ENCODE data around the gene TMEM203.

The TMEM203 gene

DNA sequence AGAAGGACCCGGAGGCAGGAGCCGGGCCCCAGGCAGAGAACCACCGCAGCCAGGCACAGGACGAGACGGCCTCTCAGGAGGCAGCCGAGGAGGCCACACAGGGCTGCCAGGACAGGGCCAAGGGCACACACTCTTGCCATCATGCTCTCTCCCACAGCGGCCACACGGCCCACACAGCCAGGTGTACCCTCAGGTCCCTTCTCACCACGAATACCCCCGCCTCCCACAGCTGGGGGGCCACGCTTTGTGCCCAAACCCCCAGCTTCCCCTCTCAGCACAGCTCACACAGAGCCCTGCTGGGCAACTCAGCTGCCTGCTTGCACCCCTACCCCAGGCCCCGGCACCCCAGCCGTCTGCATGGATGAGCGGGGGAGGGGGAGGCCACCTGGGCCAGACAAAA is 11.7 kb downstream of the TMEM203 start:
- no peak for DNase-seq

DNA sequence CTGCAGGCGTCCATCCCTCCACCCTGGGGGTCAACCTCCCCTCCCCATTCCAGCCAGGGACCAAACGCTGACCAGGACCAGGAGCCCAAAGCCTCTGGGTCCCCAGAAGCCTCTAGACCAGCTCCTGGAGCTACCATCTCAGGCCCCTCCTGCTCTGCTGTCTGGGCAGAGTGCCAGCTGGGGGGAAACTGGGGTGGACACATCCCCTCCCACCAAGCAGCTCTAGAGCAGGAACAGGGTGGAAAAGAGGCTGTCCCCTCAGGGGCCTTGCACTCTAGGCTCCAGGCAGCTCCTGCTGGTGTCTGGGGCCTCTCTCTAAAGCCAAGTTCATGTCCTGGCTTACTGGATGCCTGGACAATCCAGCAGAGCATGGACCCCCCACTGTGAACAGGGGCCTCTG is 12.6 kb downstream of the TMEM203 start:
- DNase-seq, result no peak

DNA sequence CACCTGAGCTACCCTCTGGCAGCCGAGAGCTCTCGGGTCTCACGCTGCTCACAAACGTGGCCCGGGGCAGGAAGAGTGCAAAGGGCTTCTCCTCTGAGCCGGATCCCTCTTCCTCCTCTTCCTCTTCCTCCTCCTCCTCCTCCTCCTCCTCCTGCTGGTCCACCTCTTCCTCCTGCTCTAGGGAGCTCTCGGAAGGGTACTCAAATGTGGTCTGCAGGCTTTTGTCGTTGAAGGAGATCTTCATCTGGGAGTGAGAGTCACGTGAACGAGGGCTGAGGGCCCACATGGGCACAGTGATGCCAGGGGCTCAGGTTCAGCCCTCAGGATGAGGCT is 13.0 kb downstream of the TMEM203 start:
- no peak for DNase-seq

DNA sequence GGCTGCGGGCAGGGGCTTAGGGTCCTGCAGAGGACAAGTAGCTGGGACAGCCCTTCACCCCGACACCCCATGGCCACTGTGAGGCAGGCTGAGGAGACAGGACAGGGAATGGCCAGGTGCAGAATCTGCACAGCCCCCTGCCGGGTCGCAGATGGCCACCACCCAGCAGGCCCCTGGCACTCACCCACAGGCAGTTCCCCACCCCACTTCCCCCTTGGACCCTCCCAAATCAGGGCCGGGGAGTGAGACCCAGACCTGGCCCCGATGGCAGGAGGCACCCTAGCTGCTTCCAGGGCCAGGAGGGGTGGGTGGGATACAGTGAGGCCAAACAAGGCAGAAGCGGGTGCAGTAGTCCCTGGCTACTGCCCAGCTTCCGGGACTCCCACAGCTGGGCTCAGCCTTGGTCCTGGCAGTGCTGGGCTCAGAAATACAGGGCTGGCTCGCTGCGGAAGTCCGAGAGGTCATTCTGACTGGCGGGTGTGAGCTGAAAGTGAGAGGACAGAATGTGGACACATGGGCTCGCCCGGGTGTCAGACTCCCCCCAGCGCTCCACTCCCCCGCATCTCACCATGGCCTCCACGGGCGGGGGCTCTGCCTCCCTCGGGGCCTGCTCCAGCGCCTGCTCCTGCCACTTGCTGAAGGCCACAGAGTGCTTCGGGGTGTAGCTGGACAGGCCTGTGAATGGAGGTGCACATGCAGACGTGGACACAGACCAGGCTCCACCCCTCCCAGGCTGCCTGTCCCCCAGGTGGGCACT is 13.6 kb downstream of the TMEM203 start:
- DNase-seq, result no peak

DNA sequence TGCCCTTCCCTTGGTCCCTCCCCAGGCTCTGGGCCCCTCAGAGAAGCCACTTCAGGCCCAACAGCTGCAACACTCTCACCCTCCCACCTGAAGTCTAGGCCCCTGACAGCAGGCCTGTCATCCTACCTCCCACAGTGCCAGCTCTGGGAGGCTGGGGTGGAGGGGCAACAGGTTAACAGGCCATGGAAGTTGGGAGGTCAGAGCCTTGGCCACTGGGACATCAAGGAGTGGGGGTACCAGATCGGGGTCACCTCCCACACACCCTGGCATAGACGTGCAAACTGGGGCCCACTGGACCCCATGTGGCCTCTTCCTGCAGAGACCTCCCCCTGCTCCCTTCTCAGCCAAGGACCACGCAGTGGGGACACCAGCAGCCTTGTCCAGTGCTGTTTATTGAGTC is 14.2 kb downstream of the TMEM203 start:
- DNase-seq, result no peak

DNA sequence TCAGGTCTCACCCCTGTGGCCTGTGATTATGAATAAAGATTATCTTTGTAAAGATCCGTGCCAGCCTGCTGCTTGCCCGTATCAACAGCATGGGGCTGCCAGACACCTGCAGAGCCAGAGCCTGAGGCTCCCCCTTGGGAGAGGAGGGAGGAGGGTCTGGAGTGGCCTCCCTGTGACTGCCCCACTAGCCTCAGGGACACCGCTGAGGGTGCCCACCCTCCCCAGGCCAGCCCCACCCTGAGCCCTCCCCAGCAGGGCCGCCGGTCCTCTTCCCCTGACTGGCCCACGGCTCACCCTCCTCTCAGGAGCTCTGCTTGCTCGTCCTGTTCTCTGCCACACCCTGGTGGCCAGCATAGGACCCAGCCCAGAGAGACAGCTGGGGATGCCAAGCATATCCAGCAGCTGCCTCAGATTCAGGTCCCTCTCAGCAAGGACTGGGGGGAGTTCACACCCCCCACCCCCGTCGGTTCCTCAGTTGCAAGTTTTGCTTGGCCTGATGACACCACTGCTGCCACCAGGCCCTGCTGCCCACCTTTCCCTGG is 15.1 kb downstream of the TMEM203 start:
- no peak for DNase-seq

DNA sequence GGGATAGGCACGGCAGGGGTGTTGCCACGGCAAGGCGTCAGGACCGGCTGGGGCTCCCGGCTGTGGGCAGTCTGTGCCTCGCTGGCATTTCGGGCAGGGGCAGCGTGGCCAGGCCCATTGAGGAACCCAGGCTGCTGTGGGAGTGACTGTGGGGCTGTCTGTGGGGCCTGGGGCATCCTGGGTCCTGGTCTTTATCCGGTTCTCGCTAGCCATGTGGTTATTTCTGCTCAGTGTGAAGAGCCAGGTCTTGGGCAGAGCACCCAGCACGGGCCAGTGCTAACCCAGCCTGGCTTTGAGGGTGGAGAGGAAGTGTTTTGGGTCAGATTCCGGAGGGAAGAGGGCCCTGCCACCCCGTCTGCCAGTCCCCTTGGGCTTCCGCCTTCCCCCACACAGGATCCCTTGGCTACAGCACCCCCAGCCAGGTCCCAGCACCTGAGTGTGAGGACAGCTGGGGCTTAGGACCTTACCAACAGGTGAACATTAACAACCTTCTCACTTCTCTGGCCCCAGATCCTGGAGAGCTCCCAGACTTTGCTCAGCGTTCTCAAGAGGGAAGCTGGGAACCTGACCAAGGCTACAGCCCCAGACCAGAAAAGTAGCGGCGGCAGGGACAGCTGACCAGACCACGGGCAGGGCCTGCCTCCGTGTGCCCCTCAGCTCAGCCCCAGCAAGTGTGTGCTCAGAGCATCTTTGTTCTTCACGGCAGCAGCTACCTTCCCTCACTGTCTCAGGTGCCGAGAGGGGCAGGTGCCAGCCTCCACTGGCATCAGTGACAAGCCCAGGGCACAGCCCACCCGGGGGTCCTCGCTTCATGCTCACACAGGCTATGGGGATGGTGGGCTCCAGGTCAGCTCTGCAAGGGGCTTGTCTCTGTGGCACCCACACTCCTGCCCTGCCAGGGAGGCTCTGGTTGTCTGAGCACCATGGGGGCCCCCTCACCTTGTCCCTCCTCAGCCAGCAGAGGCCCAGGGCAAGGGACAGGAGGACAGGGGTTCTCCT is 15.9 kb downstream of the TMEM203 start:
- DNase-seq, result no peak

DNA sequence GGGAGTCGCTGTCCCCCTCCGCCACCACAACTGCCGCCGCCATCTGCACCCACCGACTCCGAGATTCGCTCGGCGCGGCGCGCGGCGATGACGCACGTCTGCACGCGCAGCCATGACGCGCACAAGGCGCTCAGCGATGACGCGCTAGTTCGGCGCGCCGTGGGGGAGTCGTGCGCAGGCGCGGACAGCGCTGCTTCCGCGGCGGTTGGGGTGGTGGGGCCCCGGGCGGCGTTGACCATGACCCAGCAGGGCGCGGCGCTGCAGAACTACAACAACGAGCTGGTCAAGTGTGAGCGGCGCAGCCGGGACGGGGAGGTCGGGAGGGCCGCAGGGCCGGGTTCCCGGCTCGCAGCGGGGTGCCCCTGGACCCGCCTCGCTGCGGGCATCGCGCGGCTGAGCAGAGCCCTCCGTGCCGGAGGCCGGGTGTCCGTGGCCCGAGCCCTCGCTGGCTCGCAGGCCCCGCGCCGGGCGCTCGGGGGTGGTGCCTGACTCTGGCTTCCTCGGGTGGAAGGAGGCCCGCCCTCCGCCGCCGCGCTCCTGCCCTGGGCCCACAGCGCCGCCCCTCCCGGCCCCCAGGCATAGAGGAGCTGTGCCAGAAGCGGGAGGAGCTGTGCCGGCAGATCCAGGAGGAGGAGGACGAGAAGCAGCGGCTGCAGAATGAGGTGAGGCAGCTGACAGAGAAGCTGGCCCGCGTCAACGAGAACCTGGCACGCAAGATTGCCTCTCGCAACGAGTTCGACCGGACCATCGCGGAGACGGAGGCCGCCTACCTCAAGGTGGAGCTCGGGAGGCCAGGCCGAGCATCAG is 16.8 kb downstream of the TMEM203 start, which contains the start of the genes ANAPC2 and SSNA1:
Gene ANAPC2, minus strand, starts transcription at position 71 of the 807 bp plus-strand sequence. Its CDS starts 28 bp downstream, at position 43.
Gene SSNA1, plus strand, starts transcription at position 187 of the 807 bp plus-strand sequence. Its CDS starts 51 bp downstream, at position 238.
- DNase-seq, result peak; percentile 93

DNA sequence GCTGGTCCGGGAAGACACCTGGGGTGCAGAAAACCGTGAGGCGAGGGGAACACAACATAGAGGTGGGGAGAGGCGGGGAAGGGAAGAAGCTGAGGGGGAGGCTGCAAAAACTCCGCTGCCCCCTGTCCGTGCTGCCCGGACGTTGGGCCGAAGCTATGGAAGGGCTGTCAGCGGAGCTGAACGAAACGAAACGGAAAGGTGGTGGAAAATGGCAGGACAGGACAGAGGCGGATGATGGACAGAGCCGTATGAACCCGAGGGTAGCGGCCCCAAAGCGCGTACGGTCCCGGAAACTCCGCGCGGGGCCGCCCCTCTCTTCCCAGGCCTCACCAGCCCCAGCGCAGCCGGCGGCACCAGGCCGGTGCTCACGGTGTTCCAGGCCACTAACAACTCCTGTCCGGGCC is 17.4 kb downstream of the TMEM203 start:
- no peak for DNase-seq

DNA sequence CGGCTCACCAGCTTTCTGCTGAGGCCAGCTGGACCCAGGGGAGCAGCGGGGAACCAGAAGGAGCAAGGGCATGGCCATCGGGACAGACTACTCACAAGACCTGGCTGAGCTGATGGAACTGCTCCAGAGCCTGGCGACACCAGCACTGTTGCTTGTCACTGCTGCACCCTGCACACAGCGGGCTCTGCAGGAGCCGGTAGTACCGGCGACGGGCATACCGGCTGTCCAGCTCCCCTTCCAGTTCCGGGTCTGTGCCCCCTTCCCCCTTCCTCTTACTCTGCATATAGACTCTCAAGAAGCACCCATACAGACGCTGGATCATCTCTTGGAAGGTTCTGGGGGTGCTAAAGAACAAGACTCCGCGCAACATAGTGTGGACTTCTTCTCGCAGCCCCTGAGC is 18.1 kb downstream of the TMEM203 start:
- no peak for DNase-seq

DNA sequence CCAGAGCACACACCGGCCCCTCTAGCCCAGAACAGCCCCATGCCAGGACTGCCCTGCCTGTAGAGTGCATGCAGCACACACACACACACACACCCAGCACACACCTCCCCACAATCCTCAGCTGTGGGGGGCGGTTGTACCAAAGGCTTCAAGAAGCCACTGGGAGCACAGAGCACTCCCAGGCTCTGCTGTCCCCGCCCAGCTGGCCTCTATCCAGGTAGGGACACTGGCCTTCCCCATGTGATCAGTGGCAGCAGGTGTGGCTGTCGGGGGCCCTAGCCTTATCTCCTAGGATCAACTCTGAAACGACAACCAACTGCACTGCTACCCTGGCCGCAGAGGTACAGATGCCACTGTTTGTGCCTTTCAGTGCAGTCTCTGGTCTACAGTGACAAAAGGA is 19.1 kb downstream of the TMEM203 start:
- no peak for DNase-seq

DNA sequence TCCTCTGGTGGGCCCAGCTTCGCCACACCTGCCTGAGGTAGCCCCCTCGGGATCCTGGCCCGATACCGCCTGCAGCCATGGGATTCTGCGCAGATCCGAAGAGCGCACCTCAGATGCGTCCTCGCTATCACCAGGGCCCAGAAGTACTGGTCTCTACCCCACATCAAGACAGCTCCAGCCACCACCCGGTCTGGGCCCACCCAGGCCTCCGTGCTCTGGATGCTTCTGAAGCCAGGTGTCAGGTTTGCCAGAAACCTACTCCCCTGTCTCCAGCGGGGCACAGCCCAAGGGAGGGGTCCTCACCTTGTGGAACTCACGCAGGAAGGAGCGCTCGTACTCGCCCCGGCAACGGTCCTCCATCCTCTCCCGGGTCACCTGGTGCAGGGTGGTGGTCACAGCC is 19.5 kb downstream of the TMEM203 start:
- no peak for DNase-seq

DNA sequence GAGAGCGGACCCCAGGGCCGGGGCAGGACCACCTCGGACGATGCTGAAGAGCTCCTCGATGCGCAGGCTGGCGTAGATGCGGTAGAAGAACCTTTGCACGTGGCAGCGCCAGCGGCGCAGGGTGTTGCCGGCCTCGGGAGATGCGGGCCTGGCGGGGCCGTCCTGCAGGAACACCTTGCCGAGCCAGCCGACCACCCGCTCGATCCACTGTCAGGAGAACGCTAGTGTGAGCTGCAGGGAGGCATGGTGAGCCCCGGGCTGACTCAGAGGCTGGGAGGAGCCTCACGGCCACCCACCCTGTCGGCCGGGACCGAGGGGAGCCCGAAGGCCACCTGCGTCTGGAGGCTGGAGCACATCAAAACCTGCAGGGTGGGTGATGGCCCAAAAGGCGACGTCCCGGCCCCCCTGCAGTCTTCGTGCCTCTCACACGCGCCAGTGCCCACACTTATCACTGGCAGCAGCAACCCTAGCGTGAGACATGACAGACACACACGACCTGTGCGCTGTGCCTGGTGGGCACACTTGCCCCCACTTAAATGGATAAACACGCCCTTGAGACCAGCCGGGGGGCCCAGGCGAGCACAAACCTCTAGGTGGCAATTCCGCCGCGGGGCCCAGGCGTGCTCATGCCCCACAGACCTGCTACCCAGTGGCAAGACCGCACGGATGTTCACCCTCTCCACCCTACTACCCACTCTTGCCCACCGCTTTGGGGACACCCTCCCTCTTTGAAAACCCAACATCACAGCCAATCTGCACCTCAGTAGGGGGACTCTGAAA is 20.4 kb downstream of the TMEM203 start:
- no peak for DNase-seq

DNA sequence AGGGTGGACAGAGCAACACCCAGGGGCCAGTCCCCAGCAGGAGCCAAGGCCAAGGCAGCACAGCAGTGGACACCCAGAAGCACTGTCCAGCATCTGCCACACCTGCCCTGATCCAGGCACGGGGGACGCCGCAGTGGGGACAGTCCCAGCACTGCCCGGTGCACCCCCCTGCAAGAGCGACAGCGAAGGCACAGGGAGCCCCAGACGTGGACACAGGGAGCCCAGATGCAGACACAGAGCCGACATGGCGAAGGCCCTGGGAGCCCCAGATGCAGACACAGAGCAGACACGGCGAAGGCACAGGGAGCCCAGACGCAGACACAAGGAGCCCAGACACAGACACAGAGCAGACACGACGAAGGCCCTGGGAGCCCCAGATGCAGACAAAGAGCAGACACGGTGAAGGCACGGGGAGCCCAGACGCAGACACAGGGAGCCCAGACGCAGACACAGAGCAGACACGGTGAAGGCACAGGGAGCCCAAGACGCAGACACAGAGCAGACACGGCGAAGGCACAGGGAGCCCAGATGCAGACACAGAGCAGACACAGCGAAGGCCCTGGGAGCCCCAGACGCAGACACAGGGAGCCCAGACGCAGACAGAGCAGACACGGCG is 21.4 kb downstream of the TMEM203 start:
- DNase-seq, result no peak

DNA sequence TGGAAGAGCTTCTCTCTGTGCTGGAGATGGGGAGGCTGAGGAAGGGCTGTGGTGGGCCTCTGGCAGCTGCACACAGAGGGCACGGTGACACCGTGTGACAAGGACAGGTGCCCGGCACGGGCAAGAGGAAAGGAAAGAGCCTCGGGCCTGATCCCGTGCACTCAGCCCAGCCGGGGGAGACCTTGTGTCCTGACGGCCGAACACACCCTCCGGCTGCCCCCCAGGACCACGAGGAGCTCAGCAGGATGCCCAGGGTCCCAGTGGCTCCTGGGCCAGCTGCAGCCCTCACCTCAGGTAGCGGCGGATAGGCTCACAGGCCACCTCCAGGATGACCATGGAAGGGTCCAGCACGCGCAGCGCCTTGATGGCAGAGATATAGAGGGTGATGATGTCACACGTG is 22.6 kb downstream of the TMEM203 start:
- DNase-seq, result no peak

DNA sequence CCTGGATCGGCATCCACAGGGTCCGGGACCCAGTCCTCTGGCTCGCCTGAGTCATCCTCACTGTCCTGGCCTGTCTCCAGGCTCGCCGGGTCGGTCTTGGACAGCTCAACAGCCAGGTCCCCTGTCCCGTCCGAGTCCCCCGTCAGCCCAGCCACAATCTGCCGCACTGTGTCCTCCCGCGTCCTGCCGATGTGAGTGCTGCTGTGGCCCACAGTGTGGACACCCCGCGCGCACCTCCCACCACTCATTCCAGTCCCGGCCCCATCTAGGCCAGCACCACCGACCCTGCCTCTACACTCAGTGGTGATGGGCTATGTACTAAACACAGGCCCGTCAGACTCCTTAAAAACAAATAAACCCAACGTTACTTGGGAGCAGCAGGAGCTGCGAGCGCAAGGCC is 23.8 kb downstream of the TMEM203 start:
- no peak for DNase-seq

DNA sequence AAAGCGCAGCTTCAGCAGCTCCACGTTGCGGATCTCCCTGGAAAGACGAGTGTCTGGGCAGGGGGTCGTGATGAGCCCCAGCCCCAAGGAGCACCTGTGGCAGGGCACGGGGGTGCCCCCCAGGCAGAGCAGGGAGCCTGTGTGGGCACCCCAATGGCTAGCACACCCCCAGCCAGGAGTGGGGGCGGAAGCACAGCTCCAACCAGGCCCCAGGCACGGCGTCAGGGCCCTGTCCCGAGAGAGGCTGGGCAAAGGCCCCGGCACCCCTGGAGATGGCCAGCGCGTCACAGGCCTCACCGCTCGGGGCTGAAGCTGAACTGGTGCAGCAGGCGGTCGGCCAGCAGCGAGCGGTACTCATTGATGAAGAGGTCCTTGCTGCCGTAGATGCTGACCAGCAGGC is 25.0 kb downstream of the TMEM203 start:
- no peak for DNase-seq

DNA sequence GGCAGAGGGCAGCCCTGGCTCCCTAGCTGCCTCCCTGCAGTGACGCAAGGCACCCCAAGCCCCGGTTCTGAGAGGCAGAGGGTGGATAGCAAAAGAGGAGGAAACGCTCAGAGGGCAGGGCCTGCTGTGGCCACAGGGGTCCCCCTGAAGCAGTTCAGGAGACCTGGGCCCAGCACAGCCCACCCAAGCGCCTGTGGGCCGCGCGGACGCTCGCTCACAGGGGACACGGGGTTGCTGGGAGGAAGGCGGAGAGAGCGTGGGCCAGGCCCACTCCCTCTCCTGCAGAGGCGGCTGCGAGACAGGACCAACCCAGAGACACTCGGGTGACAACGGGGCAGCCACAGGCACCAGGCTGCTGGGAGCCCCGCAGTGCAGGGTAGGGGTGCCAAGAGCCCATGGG is 25.7 kb downstream of the TMEM203 start:
- no peak for DNase-seq

DNA sequence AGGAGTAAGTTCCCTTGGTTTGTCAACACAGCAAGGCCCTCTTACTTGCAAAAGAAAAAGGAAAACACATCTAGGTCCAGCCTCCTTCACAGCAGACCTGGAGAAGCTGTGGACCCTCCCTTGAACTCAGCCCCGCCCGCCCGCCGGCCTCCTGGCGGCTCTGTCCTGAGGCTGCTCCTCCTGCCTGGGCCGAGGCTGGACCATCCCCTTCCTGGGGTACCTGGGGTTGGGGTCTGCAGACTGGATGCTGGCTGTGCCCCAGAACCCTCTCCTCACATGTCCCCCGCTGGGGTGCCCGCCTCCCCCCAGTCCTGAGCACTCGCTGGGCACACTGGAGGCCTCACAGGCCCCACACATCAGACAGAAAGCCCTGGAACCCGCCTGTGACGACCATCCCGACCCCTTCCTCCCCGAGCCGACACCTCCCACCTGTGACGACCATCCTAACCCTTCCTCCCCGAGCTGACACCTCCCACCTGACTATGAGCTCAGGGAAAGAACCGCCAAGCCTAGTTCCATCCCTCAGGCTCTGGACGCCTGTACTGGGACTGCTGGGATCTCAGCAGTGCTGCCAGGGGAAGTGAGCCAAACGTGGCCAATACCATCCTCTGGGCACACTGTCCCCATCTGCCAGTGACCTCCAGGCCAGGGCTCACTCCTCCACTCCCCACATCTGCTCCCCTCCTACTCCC is 26.4 kb downstream of the TMEM203 start:
- DNase-seq, result no peak

DNA sequence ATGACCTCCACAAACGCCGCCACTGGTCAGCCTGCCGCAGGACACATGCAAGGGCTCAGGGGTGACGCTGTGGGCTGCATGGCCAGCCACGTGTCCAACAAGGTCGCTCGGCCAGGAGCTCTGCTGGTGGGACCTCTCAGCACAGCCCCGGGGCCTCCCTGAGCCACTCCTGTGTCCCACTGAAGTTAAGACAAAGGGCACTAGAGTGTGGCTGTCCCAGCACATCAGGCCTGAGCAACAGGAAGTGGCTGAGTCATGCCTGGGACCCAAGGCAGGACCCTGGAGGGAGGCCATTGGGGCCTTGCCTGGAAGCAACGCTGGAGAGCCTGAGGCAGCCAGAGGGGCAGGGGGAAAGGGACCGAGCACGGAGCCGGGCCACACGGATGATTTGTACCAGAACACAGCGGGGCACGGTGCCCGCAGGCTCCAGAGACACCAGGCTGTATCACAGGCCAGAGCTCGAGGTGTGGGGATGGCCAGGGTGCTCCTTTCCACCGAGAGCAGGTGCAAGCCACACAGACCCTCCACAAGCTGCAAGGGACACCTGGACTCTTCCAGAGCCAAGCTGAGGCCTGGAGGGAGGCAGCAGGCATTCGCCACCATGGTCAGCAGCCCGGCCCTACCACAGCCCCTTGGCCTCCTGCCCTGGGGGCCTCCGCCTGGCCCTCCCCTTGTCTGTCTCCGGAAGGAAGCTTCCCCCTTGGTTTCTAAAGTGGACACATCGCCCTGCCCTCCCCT is 27.1 kb downstream of the TMEM203 start:
- DNase-seq, result no peak

All from activated naive CD4-positive, alpha-beta T cell treated with Interleukin-2 at 50 U/mL for 16 hours (primary cell).